HepG2 (cell line): ENCODE data around the gene C1orf146. TPM values are rescaled to one million over a fixed set of nuclear protein-coding genes. Genes with fewer than 3 reads are reported as not detected.

ENCODE experiments used
- ATF3 ChIP-seq: sonication (generic); formaldehyde crosslinking; IDR thresholded peaks from 2 replicates; pipeline ENCODE4 v1.4.0; 2020; ENCODE audit warnings: missing genetic modification reagents
- ATF7 ChIP-seq, 2 experiments: fragments of 450-650 bp in 1 of 2; sonication (generic) in 1 of 2; formaldehyde crosslinking in 1 of 2; IDR thresholded peaks; 2 replicates each; pipeline versions ENCODE4 v1.4.0 to v1.6.1; 2016 to 2020; ENCODE audit warnings: antibody characterized with exemption in 1 of 2, mild to moderate bottlenecking in 1 of 2, missing genetic modification reagents in 1 of 2
- CREB1 ChIP-seq, 2 experiments: fragments of 450-650 bp in 1 of 2; IDR thresholded peaks; 2 replicates each; pipeline ENCODE4 v1.6.1; 2016 to 2017; ENCODE audit warnings: control low read depth in 1 of 2, mild to moderate bottlenecking in 1 of 2, missing compliant biosample characterization in 1 of 2, missing genetic modification characterization in 1 of 2
- TEF ChIP-seq: sonication (generic); formaldehyde crosslinking; IDR thresholded peaks from 2 replicates; pipeline ENCODE4 v1.5.0; 2020; ENCODE audit warnings: missing genetic modification reagents
- ZBTB40 ChIP-seq, 2 experiments: fragments of 450-650 bp in 1 of 2; sonication (generic) in 1 of 2; formaldehyde crosslinking in 1 of 2; IDR thresholded peaks; 2 replicates each; pipeline versions ENCODE4 v1.6.1 to v1.8.0; 2016 to 2022; ENCODE audit warnings: antibody characterized with exemption in 1 of 2, mild to moderate bottlenecking in 1 of 2, missing genetic modification reagents in 1 of 2
- ZFAT ChIP-seq: sonication (generic); formaldehyde crosslinking; conservative IDR thresholded peaks from 2 replicates; pipeline ENCODE4 v1.8.1; 2023; ENCODE audit warnings: missing genetic modification reagents, inconsistent platforms
- ZGPAT ChIP-seq: IDR thresholded peaks from 2 replicates; pipeline ENCODE4 v1.6.1; 2016; ENCODE audit warnings: mild to moderate bottlenecking
- ZMAT5 ChIP-seq: sonication (generic); formaldehyde crosslinking; IDR thresholded peaks from 2 replicates; pipeline ENCODE4 v1.5.0; 2020; ENCODE audit warnings: mild to moderate bottlenecking, low read depth, missing genetic modification reagents, borderline replicate concordance
- ZNF207 ChIP-seq: fragments of 450-650 bp; IDR thresholded peaks from 2 replicates; pipeline ENCODE4 v1.6.1; 2016; ENCODE audit warnings: antibody characterized with exemption, borderline replicate concordance
- ZNF225 ChIP-seq: sonication (generic); formaldehyde crosslinking; IDR thresholded peaks from 2 replicates; pipeline ENCODE4 v1.4.0; 2020; ENCODE audit warnings: mild to moderate bottlenecking, missing genetic modification reagents
- ZNF737 ChIP-seq: sonication (generic); formaldehyde crosslinking; IDR thresholded peaks from 2 replicates; pipeline ENCODE4 v1.5.0; 2020; ENCODE audit warnings: missing genetic modification reagents, mild to moderate bottlenecking, borderline replicate concordance
- polyA plus RNA-seq, 8 experiments: library from polyadenylated mRNA; depleted of rRNA in 3 of 8; stranded (reverse) in 7 of 8; unstranded in 1 of 8; fragments of >200 nt; fragmentation: Illumina TruSeq in 4 of 8; extraction: Trizol in 4 of 8; gene quantifications; 2 replicates each; pipeline versions ENCODE4 v1.2.1 to v1.2.3, GENCODE V29; 2011 to 2016; ENCODE audit warnings: low read depth in 4 of 8, missing spikeins in 1 of 8, mixed read lengths in 1 of 8; ENCODE audit not compliant: insufficient read depth in 1 of 8
- total RNA-seq, 5 experiments: library from RNA; depleted of rRNA; stranded (reverse); fragments of >200 nt; fragmentation: Illumina TruSeq; extraction: Trizol; gene quantifications; 2 replicates each; pipeline ENCODE4 v1.2.3, GENCODE V29; 2016; ENCODE audit warnings: low read depth in 1 of 5

Gene C1orf146
- total and polyA plus RNA-seq, 2 of the 13 experiments (the other 11 are each of a cell fraction or from before 2014, with no cell fraction given): not detected

GRCh38 chr1:92188436-92189255, 29.1 kb upstream of the C1orf146 start (continued):
- TF ChIP-seq ATF7 (IDR thresholded peaks at IDR 0.05): peak; percentile 84
- no peak for TF ChIP-seq ATF7 (CRISPR knock-in tag; IDR thresholded peaks at IDR 0.05)
- no peak for TF ChIP-seq ZNF225 (CRISPR knock-in tag)
- no peak for TF ChIP-seq ZBTB40 (IDR thresholded peaks at IDR 0.05)
- TF ChIP-seq ZBTB40 (CRISPR knock-in tag; IDR thresholded peaks at IDR 0.05): no peak
- TF ChIP-seq CREB1 (IDR thresholded peaks at IDR 0.05): 0 out of 2 replicates have a peak, but pooled peaks have one; percentile 44
- TF ChIP-seq CREB1 (CRISPR knock-in tag; IDR thresholded peaks at IDR 0.05): no peak
- TF ChIP-seq ZMAT5 (CRISPR knock-in tag): no peak
- no peak for TF ChIP-seq ZFAT (CRISPR knock-in tag)
- no peak for TF ChIP-seq ATF3 (CRISPR knock-in tag)
- no peak for TF ChIP-seq ZNF207
- TF ChIP-seq ZGPAT (CRISPR knock-in tag): no peak
- no peak for TF ChIP-seq ZNF737 (CRISPR knock-in tag)
- TF ChIP-seq TEF (CRISPR knock-in tag): no peak
